NCI-H187 (cell line): Measurements from ENCODE around the gene GPBP1L1.

Experiments used
- DNase-seq, 2 experiments: peaks; one replicate each; lab custom pipeline; 2025; lab: John Stamatoyannopoulos, UW

The GPBP1L1 gene

GRCh38 chr1:45586769-45587168, 99.6 kb downstream of the GPBP1L1 start:
- DNase-seq: no peak

- DNase-seq: no peak
These were observed 100.7 kb downstream of the GPBP1L1 start for GRCh38 chr1:45585496-45586075.

- no peak for DNase-seq
These were observed 101.3 kb downstream of the GPBP1L1 start for GRCh38 chr1:45585110-45585426.

GRCh38 chr1:45584351-45585109, 101.8 kb downstream of the GPBP1L1 start:
- DNase-seq: peak; percentile 85 to 91

GRCh38 chr1:45583666-45584350, 102.5 kb downstream of the GPBP1L1 start, which contains the start of gene NASP:
NASP (plus strand) TSS chr1:45584041; CDS start chr1:45584147, 106 bp downstream.
- peak; percentile 74 to 93 for DNase-seq

- DNase-seq: peak; percentile 90 to 93
These were observed 103.1 kb downstream of the GPBP1L1 start for GRCh38 chr1:45583264-45583665.
